Spleen (tissue), 11 donors: Measurements from ENCODE around the gene POLD2. TPM values are rescaled to one million over a fixed set of nuclear protein-coding genes. Genes with fewer than 3 reads are reported as not detected.

Experiments used
- microRNA-seq, 3 donors: library from miRNA; unstranded; fragments of <30 nt; microRNA quantifications; one replicate each; pipeline versions ENCODE4 to v1.1.0, GENCODE V29; 2019 to 2020
- polyA plus RNA-seq, 3 donors: library from polyadenylated mRNA; stranded (reverse); fragments of 200-250 nt; gene quantifications; one replicate each; pipeline ENCODE4 v1.2.1, GENCODE V29; 2013
- small RNA-seq, 4 donors: library from RNA; depleted of rRNA; stranded (forward); fragments of <200 nt; gene quantifications; one replicate each; pipeline ENCODE3, GENCODE V24; 2016
- total RNA-seq, 7 donors: library from RNA; depleted of rRNA in 3 of 7; stranded (reverse); fragments of >200 nt in 3 of 7; fragmentation: NEBNext Ultra II Directional in 4 of 7; extraction: Animal tissue kit (Norgen Biotek cat#: 25700) in 4 of 7; gene quantifications; one replicate each; pipeline versions ENCODE4 v1.1.0 to v1.2.1, GENCODE V29; 2016 to 2021
- donor health status: healthy with polysubstance abuse.
- donor health status: DM: no; HTN: no; CAD: no; lungs with moderate emphysema.
- donor health status: DM: no; HTN: no; CAD: no.
- donor health status: Bipolar disorder and iron deficiency.
- donor health status: healthy.
- donor health status: DM: no; HTN: no; CAD: no.
- donor health status: DM: yes; HTN: yes; CAD: no.

POLD2 gene
- total and polyA plus RNA-seq, 10 donors: 31.9 to 79.1 (median 49.3) TPM

Small RNA genes lying within 50 kb of the gene (microRNA-seq; reads per million reads assigned to microRNA genes)
- gene MIR6838: 1.1 to 2.8 (median 1.8) reads per million in 3 donors

Small RNA genes lying within 50 kb of the gene (small RNA-seq; reads per million reads assigned to genes)
- 0 reads per million in 4 donors for gene RNA5SP230

Other genes with a start within 250 kb of the POLD2 start
- gene URGCP, start 217.0 kb downstream of the POLD2 start, total RNA-seq: 10 to 100 TPM; 19.8 to 32.1 (median 26.5) TPM
- 10 to 100 TPM in 2 of 3 donors, 1 to 10 TPM in 1; 8.6 to 21.6 (median 15.3) TPM for gene URGCP, start 217.0 kb downstream of the POLD2 start, polyA plus RNA-seq
- gene UBE2D4, start 197.1 kb downstream of the POLD2 start, total RNA-seq: 10 to 100 TPM; 12.3 to 19.5 (median 15.9) TPM
- 10 to 100 TPM in 1 of 3 donors, 1 to 10 TPM in 2; 8.2 to 12.8 (median 9.6) TPM for gene UBE2D4, start 197.1 kb downstream of the POLD2 start, polyA plus RNA-seq
- gene SPDYE1, start 125.7 kb downstream of the POLD2 start, total RNA-seq: not detected
- gene SPDYE1, start 125.7 kb downstream of the POLD2 start, polyA plus RNA-seq: not detected
- gene DBNL, start 78.8 kb downstream of the POLD2 start, total RNA-seq: 100 to 1,000 TPM; 169 to 257 (median 210) TPM
- gene DBNL, start 78.8 kb downstream of the POLD2 start, polyA plus RNA-seq: 100 to 1,000 TPM; 118 to 205 (median 134) TPM
- gene PGAM2, start 58.0 kb downstream of the POLD2 start, total RNA-seq: 1 to 10 TPM in 4 of 7 donors, under 1 TPM in 2, not detected in 1; 0.75 to 2.8 (median 1.2) TPM
- gene PGAM2, start 58.0 kb downstream of the POLD2 start, polyA plus RNA-seq: 1 to 10 TPM; 1.6 to 4.0 (median 2.6) TPM
- gene POLM, start 41.0 kb downstream of the POLD2 start, total RNA-seq: 100 to 1,000 TPM in 1 of 7 donors, 10 to 100 TPM in 6; 42.8 to 104 (median 63.4) TPM
- gene POLM, start 41.0 kb downstream of the POLD2 start, polyA plus RNA-seq: 10 to 100 TPM; 22.0 to 44.9 (median 30.3) TPM
- gene AEBP1, start 19.2 kb downstream of the POLD2 start, total RNA-seq: 100 to 1,000 TPM in 2 of 7 donors, 10 to 100 TPM in 5; 67.5 to 106 (median 88.3) TPM
- 10 to 100 TPM; 41.3 to 71.7 (median 49.7) TPM for gene AEBP1, start 19.2 kb downstream of the POLD2 start, polyA plus RNA-seq
- gene MYL7, start 17.8 kb upstream of the POLD2 start, total RNA-seq: 1 to 10 TPM in 1 of 7 donors, not detected in 6; 1.6 TPM
- under 1 TPM in 1 of 3 donors, not detected in 2; 0.22 TPM for gene MYL7, start 17.8 kb upstream of the POLD2 start, polyA plus RNA-seq
- gene GCK, start 65.9 kb upstream of the POLD2 start, total RNA-seq: 1 to 10 TPM in 1 of 7 donors, under 1 TPM in 3, not detected in 3; 0.29 to 1.6 (median 0.49) TPM
- 1 to 10 TPM in 2 of 3 donors, under 1 TPM in 1; 0.55 to 1.7 (median 1.2) TPM for gene GCK, start 65.9 kb upstream of the POLD2 start, polyA plus RNA-seq
- gene YKT6, start 77.4 kb upstream of the POLD2 start, total RNA-seq: 10 to 100 TPM; 51.9 to 66.4 (median 56.6) TPM
- gene YKT6, start 77.4 kb upstream of the POLD2 start, polyA plus RNA-seq: 10 to 100 TPM; 26.9 to 49.0 (median 30.1) TPM
- gene CAMK2B, start 202.0 kb upstream of the POLD2 start, total RNA-seq: 1 to 10 TPM in 1 of 7 donors, under 1 TPM in 4, not detected in 2; 0.20 to 2.9 (median 0.29) TPM
- gene CAMK2B, start 202.0 kb upstream of the POLD2 start, polyA plus RNA-seq: 1 to 10 TPM in 1 of 3 donors, under 1 TPM in 2; 0.57 to 1.1 (median 0.65) TPM